Measurements from ENCODE around the gene CCDC106. TPM values are rescaled to one million over a fixed set of nuclear protein-coding genes. Genes with fewer than 3 reads are reported as not detected.
A peak's percentile ranks its signal among the peaks of the same experiment; 100 is the strongest.

The CCDC106 gene
- total and polyA plus RNA-seq, 2 experiments from 2014 or later = 42.4 to 43.5 TPM

DNA sequence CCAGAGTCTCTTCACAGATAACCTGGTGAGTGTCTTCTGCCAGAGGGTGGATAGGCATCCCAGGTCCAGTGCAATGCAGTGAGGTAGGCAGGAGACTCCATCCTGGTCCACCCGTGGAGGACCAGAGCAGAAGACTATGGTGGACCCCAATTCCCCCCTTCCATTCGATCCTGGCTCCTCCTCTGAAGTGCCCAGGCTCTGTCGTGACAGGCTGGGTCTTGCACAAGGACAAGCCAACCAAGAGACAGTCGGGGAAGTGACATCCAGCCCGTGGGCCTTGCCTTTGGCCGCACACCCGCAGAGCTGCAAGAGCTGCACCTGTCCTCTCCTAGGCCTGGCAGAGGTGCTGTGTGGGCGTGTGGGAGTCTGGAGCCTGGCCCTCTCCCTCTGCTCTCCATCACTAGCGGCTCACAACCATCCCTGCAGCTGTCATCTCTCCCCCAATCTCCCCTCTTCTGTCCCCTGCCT is 26.8 kb upstream of the CCDC106 start:
- H3K4me3 ChIP-seq = no peak overlapping the region
- no peaks in the 10 kb centered on the region for H3K27me3 ChIP-seq
- no peak for DNase-seq (ENCODE audit: low read depth in 1 of 2, low spot score in 1 of 2)
- H3K4me1 ChIP-seq (ENCODE audit: low read depth) = peaks cover 3% of the 10 kb centered on the region
- TF ChIP-seq, protein P1, sequence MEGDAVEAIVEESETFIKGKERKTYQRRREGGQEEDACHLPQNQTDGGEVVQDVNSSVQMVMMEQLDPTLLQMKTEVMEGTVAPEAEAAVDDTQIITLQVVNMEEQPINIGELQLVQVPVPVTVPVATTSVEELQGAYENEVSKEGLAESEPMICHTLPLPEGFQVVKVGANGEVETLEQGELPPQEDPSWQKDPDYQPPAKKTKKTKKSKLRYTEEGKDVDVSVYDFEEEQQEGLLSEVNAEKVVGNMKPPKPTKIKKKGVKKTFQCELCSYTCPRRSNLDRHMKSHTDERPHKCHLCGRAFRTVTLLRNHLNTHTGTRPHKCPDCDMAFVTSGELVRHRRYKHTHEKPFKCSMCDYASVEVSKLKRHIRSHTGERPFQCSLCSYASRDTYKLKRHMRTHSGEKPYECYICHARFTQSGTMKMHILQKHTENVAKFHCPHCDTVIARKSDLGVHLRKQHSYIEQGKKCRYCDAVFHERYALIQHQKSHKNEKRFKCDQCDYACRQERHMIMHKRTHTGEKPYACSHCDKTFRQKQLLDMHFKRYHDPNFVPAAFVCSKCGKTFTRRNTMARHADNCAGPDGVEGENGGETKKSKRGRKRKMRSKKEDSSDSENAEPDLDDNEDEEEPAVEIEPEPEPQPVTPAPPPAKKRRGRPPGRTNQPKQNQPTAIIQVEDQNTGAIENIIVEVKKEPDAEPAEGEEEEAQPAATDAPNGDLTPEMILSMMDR (IDR thresholded peaks at IDR 0.05; ENCODE audit: low read depth, low read length) = no peak
- H3K9me3 ChIP-seq (ENCODE audit: low read depth) = no peaks in the 10 kb centered on the region
- H3K27ac ChIP-seq = no peak overlapping the region
- peaks cover 14% of the 10 kb centered on the region for H3K36me3 ChIP-seq

DNA sequence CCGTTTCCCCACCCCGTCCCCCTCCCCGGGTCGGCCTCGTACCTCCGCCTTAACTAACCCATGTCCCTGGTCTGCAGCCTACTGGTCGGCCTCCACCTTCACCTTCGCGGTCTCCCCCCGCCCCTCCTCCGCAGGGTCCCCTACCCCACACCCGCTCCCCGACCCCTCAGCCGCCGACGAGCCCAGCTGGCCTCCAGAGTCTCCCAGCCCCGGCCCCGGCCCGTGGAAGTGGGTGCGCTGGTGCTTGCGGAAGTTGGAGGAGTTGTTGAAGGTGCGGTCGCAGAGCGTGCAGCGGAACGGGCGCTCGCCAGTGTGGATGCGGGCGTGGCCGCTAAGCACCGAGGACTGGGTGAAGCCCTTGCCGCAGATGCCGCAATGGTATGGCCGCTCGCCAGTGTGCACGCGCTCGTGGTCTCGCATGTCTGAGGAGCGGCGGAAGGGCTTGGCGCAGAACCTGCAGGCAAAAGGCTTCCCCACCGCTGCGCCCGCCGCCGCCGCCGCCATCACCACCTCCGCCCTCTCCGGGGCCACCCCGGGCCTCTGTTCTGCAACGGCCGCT is 26.3 kb upstream of the CCDC106 start:
- Histone ChIP-seq H3K9me3 (ENCODE audit: low read depth) (no peaks in the 10 kb centered on the region), H3K4me1 (ENCODE audit: low read depth) (peaks cover 3% of the 10 kb centered on the region), H3K27ac (no peak overlapping the region), H3K27me3 (no peaks in the 10 kb centered on the region), H3K4me3 (no peak overlapping the region), H3K36me3 (peaks cover 11% of the 10 kb centered on the region)
- no peak for DNase-seq (ENCODE audit: low read depth in 1 of 2, low spot score in 1 of 2)
- TF ChIP-seq, protein P1 (IDR thresholded peaks at IDR 0.05; ENCODE audit: low read depth, low read length) = no peak

DNA sequence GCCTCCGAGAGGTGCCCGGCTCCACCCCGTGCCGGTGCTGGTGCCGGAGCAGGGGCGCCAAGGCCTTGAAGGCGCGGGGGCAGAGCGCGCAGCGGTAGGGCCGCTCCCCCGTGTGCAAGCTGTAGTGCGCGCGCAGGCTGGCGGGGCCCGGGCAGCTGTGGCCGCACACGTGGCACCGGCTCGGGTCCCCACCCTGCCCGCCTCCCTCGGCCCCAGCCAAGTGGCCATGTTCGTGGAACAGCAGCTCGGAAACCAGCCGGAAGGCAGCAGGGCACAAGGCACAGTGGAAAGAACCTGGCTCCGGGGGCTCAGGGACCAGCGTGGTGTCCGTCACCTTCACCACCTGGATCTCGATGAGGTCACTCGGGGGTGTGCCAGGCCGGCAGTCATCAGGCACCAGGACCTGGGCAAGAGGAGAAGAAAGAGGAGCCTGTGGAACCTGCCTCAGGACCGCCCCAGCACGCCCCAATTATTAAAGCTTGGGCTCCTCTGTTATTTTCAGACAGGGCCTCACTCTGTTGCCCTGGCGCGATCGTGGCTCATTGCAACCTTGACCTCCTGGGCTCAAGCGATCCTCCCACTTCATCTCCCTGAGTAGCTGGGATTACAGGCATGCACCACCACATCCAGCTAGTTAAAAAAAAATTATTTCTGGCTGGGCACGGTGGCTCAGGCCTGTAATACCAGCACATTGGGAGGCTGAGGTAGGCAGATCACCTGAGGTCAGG is 25.6 kb upstream of the CCDC106 start:
- peaks cover 3% of the 10 kb centered on the region for H3K4me1 ChIP-seq (ENCODE audit: low read depth)
- H3K36me3 ChIP-seq = peaks cover 5% of the 10 kb centered on the region
- no peak for DNase-seq (ENCODE audit: low read depth in 1 of 2, low spot score in 1 of 2)
- H3K27ac ChIP-seq = no peak overlapping the region
- H3K4me3 ChIP-seq = no peak overlapping the region
- H3K9me3 ChIP-seq (ENCODE audit: low read depth) = no peaks in the 10 kb centered on the region
- H3K27me3 ChIP-seq = no peaks in the 10 kb centered on the region
- TF ChIP-seq, protein P1 (IDR thresholded peaks at IDR 0.05; ENCODE audit: low read depth, low read length) = no peak

DNA sequence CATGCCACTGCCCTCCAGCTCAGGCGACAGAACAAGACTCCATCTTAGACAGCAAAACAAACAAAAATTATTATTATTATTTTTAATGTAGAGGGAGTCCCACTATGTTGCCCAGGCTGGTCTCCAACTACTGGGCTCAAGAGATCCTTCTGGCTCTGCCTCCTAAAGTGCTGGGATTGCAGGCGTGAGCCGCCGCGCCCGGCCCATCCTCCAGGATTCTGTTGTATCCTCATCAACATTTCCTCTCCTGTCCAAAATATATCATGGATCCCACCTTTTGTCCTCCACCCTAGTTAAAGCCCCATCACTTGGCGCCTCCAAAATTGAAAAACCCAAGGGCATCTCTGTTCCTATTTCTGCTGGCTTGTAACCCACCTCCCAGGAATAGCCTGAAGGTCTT is 24.9 kb upstream of the CCDC106 start:
- DNase-seq (ENCODE audit: low read depth in 1 of 2, low spot score in 1 of 2) = no peak
- H3K27me3 ChIP-seq = no peaks in the 10 kb centered on the region

DNA sequence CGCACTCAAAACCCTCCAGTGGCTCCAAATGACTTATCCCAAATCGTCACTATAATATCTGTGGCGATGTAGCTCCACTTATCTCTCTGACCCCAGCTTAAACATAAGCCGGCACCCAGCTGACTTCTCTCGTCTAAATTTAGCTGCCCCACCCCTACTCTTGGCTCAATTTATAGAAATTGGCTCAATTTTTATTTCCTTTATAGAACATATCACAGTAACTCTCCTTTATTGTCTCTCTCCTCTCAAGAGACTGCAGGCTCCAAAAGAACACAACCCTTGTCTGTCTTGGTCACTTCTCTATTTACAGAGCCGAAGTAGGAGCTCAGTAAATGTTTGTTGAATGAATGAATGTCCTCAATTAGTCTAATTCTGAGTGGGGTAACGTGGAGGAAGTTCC is 24.5 kb upstream of the CCDC106 start:
- H3K36me3 ChIP-seq = peaks cover 2% of the 10 kb centered on the region
- H3K4me1 ChIP-seq (ENCODE audit: low read depth) = peaks cover 3% of the 10 kb centered on the region
- peak overlapping the region; percentile 51 for H3K4me3 ChIP-seq
- TF ChIP-seq, protein P1 (IDR thresholded peaks at IDR 0.05; ENCODE audit: low read depth, low read length) = no peak
- H3K9me3 ChIP-seq (ENCODE audit: low read depth) = no peaks in the 10 kb centered on the region
- DNase-seq (ENCODE audit: low read depth in 1 of 2, low spot score in 1 of 2) = no peak
- H3K27ac ChIP-seq = no peak overlapping the region
- H3K27me3 ChIP-seq = no peaks in the 10 kb centered on the region

More for the DNA sequence above, 24.9 kb upstream of the CCDC106 start:
- Histone ChIP-seq H3K36me3 (peaks cover 2% of the 10 kb centered on the region), H3K4me3 (no peak overlapping the region), H3K4me1 (ENCODE audit: low read depth) (peaks cover 3% of the 10 kb centered on the region), H3K27ac (no peak overlapping the region), H3K9me3 (ENCODE audit: low read depth) (no peaks in the 10 kb centered on the region)
- TF ChIP-seq, protein P1 (IDR thresholded peaks at IDR 0.05; ENCODE audit: low read depth, low read length) = no peak

Data from cardiac muscle cell (in vitro differentiated cells and primary cell).